LNCaP clone FGC (cell line): ENCODE measurements around the gene GPSM3.
"Not testable (repeated sequence)": the region's sequence is repeated elsewhere in the genome, so short reads cannot be mapped to it uniquely, and the experiment has no call there.

Experiments used
- DNase-seq: peaks from one replicate; pipeline ENCODE4 v3.0.0-alpha.2; 2011; ENCODE audit warnings: low read depth
- H3K4me3 ChIP-seq: 2 replicates; pipeline ENCODE4 v1.5.1; 2011; ENCODE audit warnings: mild to moderate bottlenecking, low read depth, low read length, control low read depth
- CTCF ChIP-seq: IDR thresholded peaks from 2 replicates; pipeline ENCODE4 v1.5.1; 2012; ENCODE audit warnings: mild to moderate bottlenecking; ENCODE audit not compliant: control insufficient read depth, insufficient read depth; ENCODE audit errors: extremely low read depth

GPSM3 gene

GRCh38 chr6:32147401-32148132 lies 44.9 kb downstream of the GPSM3 start:
- DNase-seq, result no peak
- no peak overlapping the region for H3K4me3 ChIP-seq
- TF ChIP-seq CTCF, result no peak

GRCh38 chr6:32146687-32147086 lies 45.8 kb downstream of the GPSM3 start:
- no peak for TF ChIP-seq CTCF
- H3K4me3 ChIP-seq, result no peak overlapping the region
- DNase-seq, result no peak

GRCh38 chr6:32146287-32146686 lies 46.2 kb downstream of the GPSM3 start:
- no peak overlapping the region for H3K4me3 ChIP-seq
- TF ChIP-seq CTCF, result no peak
- no peak for DNase-seq

GRCh38 chr6:32144238-32144637 lies 48.2 kb downstream of the GPSM3 start:
- DNase-seq, H3K4me3 ChIP-seq: not testable (repeated sequence)
